SJSA1 (cell line): ENCODE results near the gene THRA. TPM values are rescaled to one million over a fixed set of nuclear protein-coding genes. Genes with fewer than 3 reads are reported as not detected.

ENCODE experiments used
- DNase-seq, 2 experiments: peaks; one replicate each; pipeline ENCODE4 v3.0.0-alpha.2; 2015 to 2020; ENCODE audit warnings: low spot score in 2 of 2, low read depth in 1 of 2
- H3K27ac ChIP-seq: fragments of 250-450 bp; sonication (Bioruptor Pico); 2 replicates; pipeline ENCODE4 v1.5.1; 2020; ENCODE audit warnings: mild to moderate bottlenecking, moderate library complexity
- H3K27me3 ChIP-seq: fragments of 250-450 bp; sonication (Bioruptor Pico); replicated peaks from 2 replicates; pipeline ENCODE4 v1.5.1; 2020; ENCODE audit warnings: mild to moderate bottlenecking, moderate library complexity
- H3K36me3 ChIP-seq: fragments of 250-450 bp; sonication (Bioruptor Pico); 2 replicates; pipeline ENCODE4 v1.5.1; 2020; ENCODE audit warnings: mild to moderate bottlenecking
- H3K4me1 ChIP-seq: fragments of 250-450 bp; sonication (Bioruptor Pico); replicated peaks from 2 replicates; pipeline ENCODE4 v1.6.1; 2021; ENCODE audit warnings: mild to moderate bottlenecking
- H3K4me3 ChIP-seq: fragments of 250-450 bp; sonication (Bioruptor Pico); 2 replicates; pipeline ENCODE4 v1.5.1; 2020; ENCODE audit warnings: mild to moderate bottlenecking
- H3K9me3 ChIP-seq: fragments of 250-450 bp; sonication (Bioruptor Pico); replicated peaks from 2 replicates; pipeline ENCODE4 v1.5.1; 2020; ENCODE audit warnings: mild to moderate bottlenecking
- total RNA-seq: library from RNA; depleted of rRNA; stranded (reverse); fragments of >200 nt; shearing (Covaris generic); gene quantifications from 2 replicates; pipeline ENCODE4 v1.2.3, GENCODE V29; 2014

THRA gene
- total RNA-seq, 1 experiment from 2014 or later: 14.4 TPM

GRCh38 chr17:40022961-40023541, 39.7 kb upstream of the THRA start:
- H3K9me3 ChIP-seq: no peaks in the 10 kb centered on the region
- peaks cover 28% of the 10 kb centered on the region for H3K4me1 ChIP-seq
- H3K27me3 ChIP-seq: no peaks in the 10 kb centered on the region
- no peak for DNase-seq
- no peak overlapping the region for H3K4me3 ChIP-seq
- peaks cover 84% of the 10 kb centered on the region for H3K36me3 ChIP-seq
- H3K27ac ChIP-seq: no peak overlapping the region

- peak in 1 of 2 experiments; percentile 28 for DNase-seq
- Histone ChIP-seq H3K9me3 (no peaks in the 10 kb centered on the region), H3K27me3 (no peaks in the 10 kb centered on the region), H3K27ac (no peak overlapping the region), H3K4me1 (peaks cover 28% of the 10 kb centered on the region), H3K4me3 (no peak overlapping the region), H3K36me3 (peaks cover 89% of the 10 kb centered on the region)
These were observed 39.0 kb upstream of the THRA start for GRCh38 chr17:40023590-40024292.

GRCh38 chr17:40024901-40025300, 37.9 kb upstream of the THRA start:
- DNase-seq: no peak
- peaks cover 89% of the 10 kb centered on the region for H3K36me3 ChIP-seq

DNA sequence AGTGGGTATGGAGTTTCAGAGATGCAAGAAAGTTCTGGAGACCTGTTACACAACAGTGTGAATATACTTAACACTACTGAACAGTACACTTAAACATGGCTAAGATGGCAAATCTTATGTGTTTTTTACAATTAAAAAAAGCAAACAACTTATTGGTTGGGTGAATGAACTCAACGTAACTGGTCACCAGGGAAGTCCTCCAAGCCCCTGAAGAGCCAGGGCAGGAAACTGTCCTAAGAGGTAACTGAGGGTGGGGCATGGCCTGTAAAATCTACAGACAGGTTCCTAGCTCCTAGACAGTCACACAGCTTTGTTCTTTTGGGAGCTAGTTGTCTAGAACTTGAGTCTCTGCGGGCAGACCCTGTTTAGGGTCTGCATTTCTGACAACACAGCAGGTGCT, 37.2 kb upstream of the THRA start:
- no peaks in the 10 kb centered on the region for H3K9me3 ChIP-seq

More at GRCh38 chr17:40024901-40025300, 37.9 kb upstream of the THRA start:
- peaks cover 28% of the 10 kb centered on the region for H3K4me1 ChIP-seq
- H3K27ac ChIP-seq: no peak overlapping the region
- no peaks in the 10 kb centered on the region for H3K27me3 ChIP-seq
- H3K4me3 ChIP-seq: no peak overlapping the region
- H3K9me3 ChIP-seq: no peaks in the 10 kb centered on the region

GRCh38 chr17:40025991-40026815, 36.6 kb upstream of the THRA start:
- H3K4me1 ChIP-seq: peaks cover 25% of the 10 kb centered on the region
- H3K36me3 ChIP-seq: peaks cover 83% of the 10 kb centered on the region
- H3K27ac ChIP-seq: no peak overlapping the region
- no peak overlapping the region for H3K4me3 ChIP-seq
- no peaks in the 10 kb centered on the region for H3K9me3 ChIP-seq
- no peak for DNase-seq
- H3K27me3 ChIP-seq: no peaks in the 10 kb centered on the region

More for the DNA sequence above, 37.2 kb upstream of the THRA start:
- no peak overlapping the region for H3K27ac ChIP-seq
- H3K4me3 ChIP-seq: no peak overlapping the region
- no peak for DNase-seq
- H3K4me1 ChIP-seq: peaks cover 28% of the 10 kb centered on the region
- H3K27me3 ChIP-seq: no peaks in the 10 kb centered on the region
- H3K36me3 ChIP-seq: peaks cover 82% of the 10 kb centered on the region

DNA sequence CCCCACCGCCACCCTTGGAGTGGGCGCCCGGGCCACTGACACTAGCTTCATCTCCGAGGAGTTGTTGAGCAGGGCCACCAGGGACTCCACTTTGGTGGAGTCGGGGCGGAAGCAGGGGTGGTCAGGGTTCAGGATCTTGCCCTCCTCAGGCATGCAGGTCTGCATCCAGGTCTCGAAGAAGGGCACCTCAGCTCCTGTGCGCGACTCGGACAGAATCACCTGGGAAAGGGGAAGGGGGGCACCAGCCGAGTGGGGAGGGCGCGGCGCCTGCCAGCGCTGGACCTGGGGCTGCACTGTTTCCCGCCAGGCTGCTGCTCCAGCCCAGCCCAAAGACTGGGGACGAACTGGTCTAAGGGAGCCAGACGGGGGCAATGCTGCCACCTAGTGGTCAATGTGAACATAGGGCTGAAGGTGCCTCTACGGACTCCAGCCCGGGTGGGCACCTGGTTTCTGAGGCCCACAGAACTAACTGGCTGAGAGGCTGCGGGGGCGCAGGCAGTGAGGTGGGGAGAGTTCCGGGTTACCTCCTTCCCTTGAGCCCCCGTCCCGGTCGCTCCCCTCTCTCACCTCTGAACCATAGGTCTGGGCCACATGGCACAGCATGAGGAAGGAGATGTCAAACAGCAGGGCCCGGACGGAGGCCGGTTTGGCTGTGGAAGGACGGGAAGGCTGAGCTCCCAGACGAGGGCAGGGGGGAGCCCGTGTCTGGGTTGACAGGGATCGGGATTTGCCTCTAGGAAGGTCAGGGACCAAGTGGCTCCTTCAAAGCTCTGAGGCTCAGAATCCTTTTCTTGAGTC, 35.8 kb upstream of the THRA start:
- no peak overlapping the region for H3K4me3 ChIP-seq
- no peaks in the 10 kb centered on the region for H3K27me3 ChIP-seq
- H3K9me3 ChIP-seq: no peaks in the 10 kb centered on the region
- no peak overlapping the region for H3K27ac ChIP-seq
- peak; percentile 50 to 79 for DNase-seq
- H3K4me1 ChIP-seq: peaks cover 17% of the 10 kb centered on the region
- peaks cover 83% of the 10 kb centered on the region for H3K36me3 ChIP-seq

DNA sequence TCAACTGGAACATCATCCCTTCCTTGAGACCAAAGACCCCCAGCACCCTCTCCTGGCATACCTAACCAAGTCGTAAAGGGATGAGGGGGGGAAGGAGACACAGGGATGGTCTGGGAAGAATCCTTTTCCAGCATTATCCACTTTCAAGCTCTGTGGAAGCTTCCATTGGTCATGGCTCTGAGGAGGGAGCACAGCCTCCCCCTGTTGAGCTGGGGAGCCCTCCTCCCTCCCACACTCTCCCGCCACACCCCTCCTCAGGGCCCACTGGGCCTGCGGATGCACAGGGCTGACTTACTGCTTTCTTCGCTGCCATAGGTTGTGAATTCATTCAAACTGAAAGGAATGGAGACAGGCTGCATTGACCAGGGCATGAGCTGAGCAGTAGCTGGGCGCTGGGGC, 35.2 kb upstream of the THRA start:
- Histone ChIP-seq H3K4me3 (no peak overlapping the region), H3K27me3 (no peaks in the 10 kb centered on the region), H3K36me3 (peaks cover 83% of the 10 kb centered on the region), H3K4me1 (peaks cover 16% of the 10 kb centered on the region), H3K27ac (no peak overlapping the region), H3K9me3 (no peaks in the 10 kb centered on the region)
- no peak for DNase-seq

- Histone ChIP-seq H3K27me3 (no peaks in the 10 kb centered on the region), H3K27ac (no peak overlapping the region), H3K36me3 (peaks cover 81% of the 10 kb centered on the region), H3K9me3 (no peaks in the 10 kb centered on the region), H3K4me3 (no peak overlapping the region), H3K4me1 (peaks cover 9% of the 10 kb centered on the region)
- no peak for DNase-seq
These were observed 34.2 kb upstream of the THRA start for GRCh38 chr17:40028595-40028994.

DNA sequence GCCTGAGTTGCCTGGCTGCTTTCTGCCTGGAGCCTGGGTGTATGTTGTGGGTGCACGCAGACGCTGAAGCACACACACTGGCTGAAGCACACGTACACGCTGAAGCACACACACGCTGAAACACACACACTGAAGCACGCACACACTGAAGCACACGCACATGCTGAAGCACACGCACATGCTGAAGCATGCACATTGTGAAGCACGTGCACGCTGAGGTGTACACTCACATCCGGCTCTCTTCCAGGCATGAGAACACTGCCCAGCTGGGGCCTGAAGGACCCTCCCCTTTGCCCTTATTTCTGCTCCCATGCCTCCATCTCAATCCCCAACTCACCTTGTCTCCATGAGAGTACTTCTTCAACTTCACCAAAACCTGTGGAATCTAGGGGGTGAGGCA, 31.1 kb upstream of the THRA start:
- DNase-seq: no peak
- no peaks in the 10 kb centered on the region; the same call in 1 of the 2 replicates for H3K9me3 ChIP-seq
- H3K4me3 ChIP-seq: no peak overlapping the region
- no peak overlapping the region for H3K27ac ChIP-seq
- 0 out of 2 replicates have a peak, but pooled peaks cover 2% of the 10 kb centered on the region for H3K4me1 ChIP-seq
- H3K36me3 ChIP-seq: peaks cover 79% of the 10 kb centered on the region
- no peaks in the 10 kb centered on the region for H3K27me3 ChIP-seq

DNA sequence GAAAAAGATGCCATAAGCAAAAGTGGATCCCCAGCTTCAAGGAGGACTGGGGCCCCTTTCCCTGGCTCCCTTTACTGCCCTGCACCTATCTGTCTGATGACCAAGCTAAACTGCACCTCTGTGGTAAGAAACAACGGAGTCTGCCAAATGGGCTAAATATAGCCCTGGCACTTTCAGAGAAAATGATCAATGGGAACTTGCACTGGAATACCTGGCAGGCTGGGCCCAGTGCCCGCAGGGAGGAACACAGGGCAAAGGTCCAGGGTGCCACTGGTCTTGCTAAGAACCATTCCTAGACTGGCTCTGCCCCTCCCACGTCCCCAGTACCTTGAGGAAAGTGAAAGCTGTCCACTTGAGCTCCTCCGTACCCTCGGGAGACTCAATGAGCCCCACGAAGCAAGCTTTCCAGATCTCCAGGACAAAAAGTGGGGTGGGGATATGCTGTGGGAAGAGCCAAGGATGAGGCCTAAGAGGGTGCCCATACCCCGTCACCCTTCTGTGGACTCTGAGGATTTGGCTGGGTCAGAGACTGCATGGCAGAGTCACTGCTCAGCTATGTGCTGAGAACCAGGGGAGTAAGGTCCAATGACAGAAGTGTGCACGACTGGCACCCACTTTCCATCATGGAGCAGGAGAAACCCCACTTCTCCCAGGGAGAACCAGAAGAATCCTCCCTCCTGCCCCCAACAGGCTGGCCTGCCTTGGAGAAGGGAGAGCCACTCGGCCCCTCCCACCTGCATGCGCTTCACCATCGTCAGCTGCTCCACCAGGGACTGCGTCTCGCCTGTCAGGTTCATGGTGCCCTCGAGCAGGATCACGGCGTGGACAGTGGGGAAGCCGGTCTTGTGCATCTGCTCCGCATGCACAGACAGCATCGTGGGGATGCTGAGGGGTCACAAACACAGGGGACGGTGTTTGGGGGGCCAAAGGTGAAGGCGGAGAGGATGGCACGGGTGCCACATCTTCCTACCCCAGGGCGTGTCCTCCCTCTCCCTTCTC, 30.1 kb upstream of the THRA start:
- peaks cover 69% of the 10 kb centered on the region for H3K36me3 ChIP-seq
- no peak overlapping the region for H3K4me3 ChIP-seq
- no peak overlapping the region for H3K27ac ChIP-seq
- H3K27me3 ChIP-seq: no peaks in the 10 kb centered on the region
- no peak for DNase-seq
- H3K4me1 ChIP-seq: no peaks in the 10 kb centered on the region
- H3K9me3 ChIP-seq: no peaks in the 10 kb centered on the region; the same call in 1 of the 2 replicates

GRCh38 chr17:40033339-40033738, 29.4 kb upstream of the THRA start:
- Histone ChIP-seq H3K4me1 (peaks cover under 1% of the 10 kb centered on the region; the same call in 1 of the 2 replicates), H3K27me3 (no peaks in the 10 kb centered on the region), H3K4me3 (no peak overlapping the region), H3K27ac (no peak overlapping the region), H3K36me3 (peaks cover 66% of the 10 kb centered on the region), H3K9me3 (no peaks in the 10 kb centered on the region; the same call in 1 of the 2 replicates)
- no peak for DNase-seq

DNA sequence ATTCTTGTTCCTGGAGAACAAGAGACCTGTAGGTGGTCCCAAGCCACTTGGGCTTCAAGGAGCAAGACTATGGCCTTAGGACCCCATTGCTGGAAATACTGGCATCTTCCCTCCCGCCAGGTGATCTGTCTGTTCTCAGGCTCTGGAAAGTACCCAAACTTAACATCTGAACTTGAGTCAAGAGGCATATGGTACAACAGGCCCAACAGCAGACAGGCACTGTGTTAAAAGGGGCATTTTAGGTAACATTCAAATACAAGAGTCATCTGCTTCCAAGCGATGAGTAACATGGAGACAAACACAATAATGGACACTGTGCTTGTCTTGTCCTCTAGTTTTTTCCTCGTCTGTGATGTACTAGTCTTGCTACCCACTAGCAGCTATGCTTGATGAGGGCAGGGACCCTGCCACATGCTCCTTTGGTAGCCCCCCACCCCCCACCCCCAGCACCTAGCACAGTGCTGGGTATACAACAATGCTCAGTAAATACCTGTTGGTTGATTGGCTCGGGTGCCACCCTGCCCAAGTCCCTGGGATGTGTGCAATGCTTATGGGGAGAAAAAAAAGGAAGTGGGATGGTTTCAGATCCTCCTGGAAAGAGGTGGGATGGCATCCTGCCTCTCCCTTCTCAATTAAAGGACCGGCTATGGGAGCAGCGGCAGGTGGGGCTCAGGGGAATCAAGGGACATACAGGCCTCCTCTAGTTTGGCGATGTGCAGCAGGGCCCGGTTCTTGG, 28.2 kb upstream of the THRA start:
- no peak overlapping the region for H3K27ac ChIP-seq
- DNase-seq: no peak
- H3K27me3 ChIP-seq: no peaks in the 10 kb centered on the region
- H3K36me3 ChIP-seq: peaks cover 55% of the 10 kb centered on the region
- H3K9me3 ChIP-seq: no peaks in the 10 kb centered on the region; the same call in 1 of the 2 replicates
- no peak overlapping the region for H3K4me3 ChIP-seq
- peaks cover 12% of the 10 kb centered on the region for H3K4me1 ChIP-seq
